ENCODE measurements around the gene RPTOR. TPM values are rescaled to one million over a fixed set of nuclear protein-coding genes. Genes with fewer than 3 reads are reported as not detected.

The RPTOR gene
- total RNA-seq, 4 donors from 2014 or later: 19.0 to 48.3 (median 27.3) TPM

DNA sequence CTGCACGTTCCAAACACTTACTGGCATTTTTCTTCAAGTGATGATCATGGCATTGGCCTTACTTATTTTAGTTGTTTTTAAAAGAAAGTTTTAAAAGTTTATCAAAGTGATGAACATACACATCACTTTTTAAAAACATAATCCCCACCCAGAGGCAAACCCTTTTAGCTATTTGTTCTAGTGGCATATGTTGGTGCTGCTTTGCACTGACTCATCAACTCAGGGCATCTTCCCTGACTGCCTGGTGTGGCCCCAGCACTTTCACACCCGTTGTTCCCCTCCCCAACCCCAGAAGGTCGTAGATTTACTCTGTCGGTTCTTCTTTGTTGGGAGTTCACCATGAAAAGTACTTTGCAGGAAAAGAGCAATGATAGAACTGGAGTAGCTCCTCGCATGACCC, 161.3 kb downstream of the RPTOR start:
- H3K36me3 ChIP-seq: no peaks in the 10 kb centered on the region
- no peaks in the 10 kb centered on the region for H3K9me3 ChIP-seq
- no peaks in the 10 kb centered on the region for H3K27me3 ChIP-seq
- H3K4me1 ChIP-seq: no peaks in the 10 kb centered on the region
- H3K4me3 ChIP-seq: no peak overlapping the region
- TF ChIP-seq POLR2A (IDR thresholded peaks at IDR 0.05) (no peak), CTCF (IDR thresholded peaks at IDR 0.05) (no peak)
- intact Hi-C loops (cut with DNase I; ENCODE audit: low total_unique reads): no loop called here
- DNase-seq: no peak
- no peak overlapping the region for H3K27ac ChIP-seq

- Histone ChIP-seq H3K27ac (no peak overlapping the region), H3K4me3 (no peak overlapping the region), H3K27me3 (no peaks in the 10 kb centered on the region), H3K4me1 (no peaks in the 10 kb centered on the region), H3K9me3 (no peaks in the 10 kb centered on the region), H3K36me3 (no peaks in the 10 kb centered on the region)
- intact Hi-C loops (cut with DNase I; ENCODE audit: low total_unique reads): no loop called here
- no peak for DNase-seq
- no peak for TF ChIP-seq POLR2A (IDR thresholded peaks at IDR 0.05)
- no peak for TF ChIP-seq CTCF (IDR thresholded peaks at IDR 0.05)
Measured at GRCh38 chr17:80706463-80706867, 161.8 kb downstream of the RPTOR start.

- DNase-seq: no peak
- H3K4me3 ChIP-seq: no peak overlapping the region
- H3K9me3 ChIP-seq: no peaks in the 10 kb centered on the region
- no peaks in the 10 kb centered on the region for H3K27me3 ChIP-seq
- intact Hi-C loops (cut with DNase I; ENCODE audit: low total_unique reads): no loop called here
- no peaks in the 10 kb centered on the region for H3K4me1 ChIP-seq
- TF ChIP-seq CTCF (IDR thresholded peaks at IDR 0.05): no peak
- no peak for TF ChIP-seq POLR2A (IDR thresholded peaks at IDR 0.05)
- no peaks in the 10 kb centered on the region for H3K36me3 ChIP-seq
- no peak overlapping the region for H3K27ac ChIP-seq
Measured at GRCh38 chr17:80708480-80708879, 163.8 kb downstream of the RPTOR start.

GRCh38 chr17:80709090-80709695, 164.6 kb downstream of the RPTOR start:
- Histone ChIP-seq H3K27ac (no peak overlapping the region), H3K9me3 (no peaks in the 10 kb centered on the region), H3K36me3 (no peaks in the 10 kb centered on the region), H3K4me1 (no peaks in the 10 kb centered on the region), H3K4me3 (no peak overlapping the region), H3K27me3 (no peaks in the 10 kb centered on the region)
- TF ChIP-seq CTCF (IDR thresholded peaks at IDR 0.05): no peak
- no peak for TF ChIP-seq POLR2A (IDR thresholded peaks at IDR 0.05)
- no peak for DNase-seq
- intact Hi-C loops (cut with DNase I; ENCODE audit: low total_unique reads): no loop called here

DNA sequence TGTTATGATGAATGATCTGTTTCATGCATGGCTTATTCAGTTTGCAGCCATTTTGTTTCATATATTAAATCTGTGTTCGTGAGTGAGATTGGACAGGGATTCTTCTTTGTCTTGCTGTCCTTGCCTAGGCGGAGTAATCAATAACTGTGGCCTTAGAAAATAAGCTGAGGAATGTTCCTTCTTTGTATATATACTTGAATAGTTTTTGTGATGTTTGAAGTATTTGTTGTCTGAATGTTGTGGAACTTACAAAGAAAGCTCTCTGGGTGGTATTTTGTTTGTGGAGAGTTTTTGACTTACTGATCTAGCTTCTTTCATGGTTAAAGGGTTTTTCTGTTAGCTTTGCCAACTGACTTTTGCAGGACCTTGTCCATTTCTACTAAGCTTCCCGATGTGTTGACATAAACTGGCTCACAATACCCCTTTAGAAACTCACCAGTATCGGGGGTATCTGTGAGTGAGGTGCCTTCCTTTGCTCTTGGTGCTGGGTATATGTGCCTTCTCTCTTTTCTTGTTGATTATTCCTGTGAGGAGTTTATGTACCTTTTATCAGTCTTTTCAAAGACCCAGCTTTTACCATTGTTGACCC, 166.2 kb downstream of the RPTOR start:
- H3K36me3 ChIP-seq: no peaks in the 10 kb centered on the region
- TF ChIP-seq POLR2A (IDR thresholded peaks at IDR 0.05) (no peak), CTCF (IDR thresholded peaks at IDR 0.05) (no peak)
- H3K4me3 ChIP-seq: no peak overlapping the region
- peaks cover 0 to 5% of the 10 kb centered on the region in 2 donors for H3K9me3 ChIP-seq
- no peaks in the 10 kb centered on the region for H3K27me3 ChIP-seq
- intact Hi-C loops (cut with DNase I; ENCODE audit: low total_unique reads): no loop called here
- no peak overlapping the region for H3K27ac ChIP-seq
- DNase-seq: no peak
- no peaks in the 10 kb centered on the region for H3K4me1 ChIP-seq
